Measurements from ENCODE around the gene C20orf144.

C20orf144 gene

DNA sequence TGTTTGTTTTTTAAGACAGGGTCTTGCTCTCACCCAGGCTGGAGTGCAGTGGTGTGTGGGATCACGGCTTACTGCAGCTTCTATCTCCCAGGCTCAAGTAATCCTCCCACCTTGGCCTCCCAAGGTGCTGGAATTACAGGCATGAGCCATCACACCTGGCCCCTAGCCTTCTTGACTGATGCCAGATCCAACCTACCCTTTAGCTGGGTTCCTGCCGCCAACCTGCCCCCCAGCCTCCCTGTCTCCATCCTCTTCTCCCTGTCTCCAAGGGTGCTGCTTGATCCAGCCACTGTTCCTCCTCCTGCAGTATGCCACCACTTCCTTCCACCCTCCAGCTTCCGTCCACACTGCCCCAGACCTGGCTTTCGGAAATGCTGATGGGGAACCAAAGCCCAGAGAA lies 3.2 kb upstream of the C20orf144 start:
- TF ChIP-seq, protein P1, sequence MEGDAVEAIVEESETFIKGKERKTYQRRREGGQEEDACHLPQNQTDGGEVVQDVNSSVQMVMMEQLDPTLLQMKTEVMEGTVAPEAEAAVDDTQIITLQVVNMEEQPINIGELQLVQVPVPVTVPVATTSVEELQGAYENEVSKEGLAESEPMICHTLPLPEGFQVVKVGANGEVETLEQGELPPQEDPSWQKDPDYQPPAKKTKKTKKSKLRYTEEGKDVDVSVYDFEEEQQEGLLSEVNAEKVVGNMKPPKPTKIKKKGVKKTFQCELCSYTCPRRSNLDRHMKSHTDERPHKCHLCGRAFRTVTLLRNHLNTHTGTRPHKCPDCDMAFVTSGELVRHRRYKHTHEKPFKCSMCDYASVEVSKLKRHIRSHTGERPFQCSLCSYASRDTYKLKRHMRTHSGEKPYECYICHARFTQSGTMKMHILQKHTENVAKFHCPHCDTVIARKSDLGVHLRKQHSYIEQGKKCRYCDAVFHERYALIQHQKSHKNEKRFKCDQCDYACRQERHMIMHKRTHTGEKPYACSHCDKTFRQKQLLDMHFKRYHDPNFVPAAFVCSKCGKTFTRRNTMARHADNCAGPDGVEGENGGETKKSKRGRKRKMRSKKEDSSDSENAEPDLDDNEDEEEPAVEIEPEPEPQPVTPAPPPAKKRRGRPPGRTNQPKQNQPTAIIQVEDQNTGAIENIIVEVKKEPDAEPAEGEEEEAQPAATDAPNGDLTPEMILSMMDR (IDR thresholded peaks at IDR 0.05; ENCODE audit: insufficient read depth, missing control alignments) = no peak
- FAIRE-seq (no peak), DNase-seq (ENCODE audit: insufficient read length, low spot score) (no peak)

- TF ChIP-seq, protein P1 (IDR thresholded peaks at IDR 0.05; ENCODE audit: insufficient read depth, missing control alignments) = no peak
- no peak for FAIRE-seq
- DNase-seq (ENCODE audit: insufficient read length, low spot score) = no peak
Measured at GRCh38 chr20:33659341-33660034, 2.6 kb upstream of the C20orf144 start.

DNA sequence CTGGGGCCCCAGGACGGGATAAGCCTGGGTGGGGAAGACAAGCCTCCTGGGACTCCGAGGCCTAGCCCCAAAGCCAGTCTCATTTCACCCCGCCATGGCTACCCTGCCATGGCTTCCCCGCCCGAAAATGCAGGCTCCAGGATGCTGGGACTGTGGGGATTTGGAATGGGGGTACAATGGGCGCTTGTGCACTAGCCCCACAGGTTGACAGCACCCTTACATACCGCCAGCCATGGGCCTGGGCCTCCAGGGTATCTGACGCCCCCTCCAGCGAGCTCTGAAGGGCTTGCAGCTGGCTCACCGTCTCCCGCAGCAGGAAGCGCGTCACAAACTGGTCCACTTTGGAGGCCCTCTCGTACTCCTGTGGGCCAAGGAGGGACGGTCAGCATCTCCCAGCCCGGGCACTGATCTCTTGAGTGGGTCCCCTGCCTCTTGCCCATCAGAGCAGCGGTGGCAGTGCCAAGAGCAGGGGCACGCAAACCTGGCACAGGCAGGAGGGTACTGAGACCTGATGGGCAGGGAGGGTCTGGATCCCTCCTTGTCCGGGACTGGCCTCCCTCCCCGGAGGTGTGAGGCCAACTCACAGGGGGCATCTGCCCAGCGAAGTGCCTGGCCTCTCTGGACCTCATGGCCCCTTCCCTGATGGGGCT lies 2.0 kb upstream of the C20orf144 start:
- no peak for DNase-seq (ENCODE audit: insufficient read length, low spot score)
- no peak for FAIRE-seq
- TF ChIP-seq, protein P1 (IDR thresholded peaks at IDR 0.05; ENCODE audit: insufficient read depth, missing control alignments) = no peak

DNA sequence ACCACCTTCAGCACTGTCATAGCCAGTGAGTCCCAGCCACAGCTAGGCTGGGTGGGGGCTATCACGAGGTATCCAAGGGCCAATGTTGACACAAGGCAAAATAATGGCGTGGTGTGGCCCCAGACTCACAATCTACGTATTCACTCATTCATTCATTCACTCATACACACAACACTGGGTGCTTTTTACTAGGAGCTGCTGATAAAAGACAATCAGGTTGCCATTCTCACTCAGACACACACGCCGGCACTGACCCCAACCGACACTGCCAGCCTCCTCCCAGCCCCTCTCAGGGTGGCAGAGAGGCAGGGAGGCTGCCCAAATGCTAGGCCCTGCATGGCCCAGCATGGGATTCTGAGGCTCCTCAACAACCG lies 1.5 kb upstream of the C20orf144 start:
- no peak for DNase-seq (ENCODE audit: insufficient read length, low spot score)
- TF ChIP-seq, protein P1 (IDR thresholded peaks at IDR 0.05; ENCODE audit: insufficient read depth, missing control alignments) = no peak
- FAIRE-seq = no peak

- FAIRE-seq (no peak), DNase-seq (ENCODE audit: insufficient read length, low spot score) (peak; percentile 92)
- TF ChIP-seq, protein P1 (IDR thresholded peaks at IDR 0.05; ENCODE audit: insufficient read depth, missing control alignments) = no peak
Measured at GRCh38 chr20:33663161-33664084, 1.3 kb downstream of the C20orf144 start.

- TF ChIP-seq, protein P1 (IDR thresholded peaks at IDR 0.05; ENCODE audit: insufficient read depth, missing control alignments) = no peak
- FAIRE-seq = no peak
- no peak for DNase-seq (ENCODE audit: insufficient read length, low spot score)
Measured at GRCh38 chr20:33664085-33664761, 2.1 kb downstream of the C20orf144 start.
